GM18502 (cell line): Measurements from ENCODE around the gene ERRFI1.
"Not testable (repeated sequence)": the region's sequence is repeated elsewhere in the genome, so short reads cannot be mapped to it uniquely, and the experiment has no call there.

Experiments used
- ATAC-seq: cut with Tn5 transposase; IDR thresholded peaks from one replicate; pipeline ENCODE4 v1.9.1; 2021; ENCODE audit warnings: mild to moderate bottlenecking; ENCODE audit not compliant: unreplicated experiment, poor library complexity

Gene ERRFI1, protein sequence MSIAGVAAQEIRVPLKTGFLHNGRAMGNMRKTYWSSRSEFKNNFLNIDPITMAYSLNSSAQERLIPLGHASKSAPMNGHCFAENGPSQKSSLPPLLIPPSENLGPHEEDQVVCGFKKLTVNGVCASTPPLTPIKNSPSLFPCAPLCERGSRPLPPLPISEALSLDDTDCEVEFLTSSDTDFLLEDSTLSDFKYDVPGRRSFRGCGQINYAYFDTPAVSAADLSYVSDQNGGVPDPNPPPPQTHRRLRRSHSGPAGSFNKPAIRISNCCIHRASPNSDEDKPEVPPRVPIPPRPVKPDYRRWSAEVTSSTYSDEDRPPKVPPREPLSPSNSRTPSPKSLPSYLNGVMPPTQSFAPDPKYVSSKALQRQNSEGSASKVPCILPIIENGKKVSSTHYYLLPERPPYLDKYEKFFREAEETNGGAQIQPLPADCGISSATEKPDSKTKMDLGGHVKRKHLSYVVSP

DNA sequence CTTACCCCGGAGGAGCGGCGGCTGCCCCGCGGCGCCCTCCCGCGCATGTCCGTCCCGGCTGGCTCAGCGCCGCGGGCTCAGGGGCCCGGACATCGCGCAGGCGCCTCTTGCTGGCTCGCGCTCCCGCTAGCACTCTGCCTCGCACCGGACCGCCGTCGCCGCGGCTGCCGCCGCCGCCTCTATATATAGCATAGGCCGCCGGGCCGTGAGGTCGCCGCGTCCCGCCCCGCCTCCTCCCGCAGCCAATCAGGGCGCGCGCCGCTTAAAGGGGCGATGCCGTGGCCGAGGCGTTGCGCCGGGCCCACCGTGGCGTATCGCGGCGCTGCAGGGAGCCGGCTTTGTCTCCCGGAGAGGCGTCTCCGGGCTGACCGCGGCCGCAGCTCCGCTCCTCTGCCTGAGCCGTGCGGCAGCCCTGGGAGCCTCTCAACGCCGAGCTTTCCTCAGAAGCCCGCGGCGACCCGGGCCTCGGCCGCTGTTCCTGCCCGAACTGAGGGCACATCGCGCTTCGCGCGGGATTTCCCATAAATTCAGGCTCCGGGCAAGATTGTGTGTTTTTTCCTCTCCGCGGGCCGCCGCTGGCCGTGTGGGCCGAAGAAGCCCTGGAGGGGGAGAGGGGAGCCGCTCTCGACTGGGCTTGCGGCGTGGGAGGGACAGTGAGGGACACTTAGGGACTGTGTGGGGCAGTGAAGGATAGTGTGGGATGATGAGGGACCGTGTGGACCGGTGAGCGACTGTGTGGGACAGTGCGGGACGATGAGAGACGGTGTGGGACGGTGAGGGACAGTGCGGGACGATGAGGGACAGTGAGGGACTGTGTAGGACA is at the start of gene ERRFI1:
ERRFI1 (minus strand) TSS at position 157 of the 823 bp plus-strand sequence. CDS start 10,690 bp downstream, outside the sequence.
- ATAC-seq: peak; percentile 88

DNA sequence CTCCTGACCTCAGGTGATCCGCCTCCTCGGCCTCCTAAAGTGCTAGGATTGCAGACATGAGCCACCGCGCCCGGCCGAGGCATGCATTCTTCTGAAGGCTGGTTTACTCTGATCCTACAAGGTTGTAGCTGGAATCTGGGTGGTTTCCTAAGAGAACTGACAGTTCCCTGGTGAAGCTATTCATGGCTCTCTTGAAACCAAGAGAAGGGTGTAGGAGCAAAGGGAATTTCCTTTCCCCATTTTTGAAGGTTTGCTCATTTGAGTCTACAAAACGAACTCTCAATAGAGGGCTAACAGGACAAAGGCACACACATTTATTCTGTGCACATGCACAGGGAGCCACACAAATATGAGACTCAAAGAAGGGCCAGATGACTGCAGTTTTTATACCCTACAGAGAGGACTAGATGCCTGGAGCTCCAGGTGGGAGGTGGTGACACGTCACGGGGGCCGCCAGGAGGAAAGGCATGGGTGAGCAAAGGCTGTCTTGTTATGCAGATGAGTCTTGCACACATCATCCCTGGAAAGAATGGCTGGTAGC is 49.5 kb upstream of the ERRFI1 start:
- no peak for ATAC-seq

DNA sequence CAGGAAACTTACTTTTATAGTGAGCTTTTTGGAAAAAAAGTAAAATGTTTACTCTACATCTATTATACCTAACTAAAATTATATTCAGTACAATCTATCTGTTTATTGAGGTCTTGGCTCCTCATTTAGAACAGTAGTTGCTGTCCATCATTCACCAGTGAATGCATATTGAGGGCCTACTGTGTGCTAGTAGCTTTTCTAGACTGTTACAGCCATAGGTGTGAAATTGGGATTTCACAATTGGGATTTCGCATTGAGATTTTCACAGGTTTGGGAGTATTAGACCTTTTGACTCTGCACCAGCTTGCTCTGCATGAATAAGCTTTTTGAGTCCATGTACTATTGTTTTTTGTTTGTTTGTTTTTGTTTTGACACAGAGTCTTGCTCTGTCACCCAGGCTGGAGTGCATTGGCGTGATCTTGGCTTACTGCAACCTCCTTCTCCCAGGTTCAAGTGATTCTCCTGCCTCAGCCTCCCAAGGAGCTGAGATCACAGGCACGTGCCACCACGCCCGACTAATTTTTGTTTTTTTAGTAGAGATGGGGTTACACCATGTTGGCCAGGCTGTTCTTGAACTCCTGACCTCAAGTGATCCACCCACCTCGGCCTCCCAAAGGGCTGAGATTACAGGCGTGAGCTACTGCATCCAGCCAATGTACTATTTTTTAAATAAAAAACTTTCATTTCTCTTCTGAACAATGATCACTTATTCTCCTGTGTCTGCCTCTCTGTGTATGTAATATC is 47.2 kb upstream of the ERRFI1 start:
- ATAC-seq: no peak

DNA sequence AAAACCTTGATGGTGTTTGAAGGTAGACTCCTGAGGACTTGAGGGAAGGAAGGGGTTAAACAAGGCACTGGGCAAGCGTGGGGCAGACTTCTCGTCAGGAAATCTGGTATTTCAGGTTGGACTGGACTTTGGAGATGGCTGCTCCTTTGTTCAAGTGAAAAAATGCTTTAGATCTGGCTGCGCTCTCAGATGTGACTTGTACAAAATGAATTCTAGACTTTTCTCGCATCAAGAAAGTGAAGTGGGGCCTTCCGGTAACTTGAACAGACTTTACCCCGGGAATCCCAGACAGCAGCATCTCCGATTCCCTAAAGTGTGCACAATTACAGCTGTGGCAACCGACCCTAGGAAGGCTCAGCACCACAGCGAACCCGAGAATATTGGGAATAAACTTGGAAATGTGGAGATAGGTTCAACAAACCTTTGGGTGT is 44.3 kb upstream of the ERRFI1 start:
- no peak for ATAC-seq

DNA sequence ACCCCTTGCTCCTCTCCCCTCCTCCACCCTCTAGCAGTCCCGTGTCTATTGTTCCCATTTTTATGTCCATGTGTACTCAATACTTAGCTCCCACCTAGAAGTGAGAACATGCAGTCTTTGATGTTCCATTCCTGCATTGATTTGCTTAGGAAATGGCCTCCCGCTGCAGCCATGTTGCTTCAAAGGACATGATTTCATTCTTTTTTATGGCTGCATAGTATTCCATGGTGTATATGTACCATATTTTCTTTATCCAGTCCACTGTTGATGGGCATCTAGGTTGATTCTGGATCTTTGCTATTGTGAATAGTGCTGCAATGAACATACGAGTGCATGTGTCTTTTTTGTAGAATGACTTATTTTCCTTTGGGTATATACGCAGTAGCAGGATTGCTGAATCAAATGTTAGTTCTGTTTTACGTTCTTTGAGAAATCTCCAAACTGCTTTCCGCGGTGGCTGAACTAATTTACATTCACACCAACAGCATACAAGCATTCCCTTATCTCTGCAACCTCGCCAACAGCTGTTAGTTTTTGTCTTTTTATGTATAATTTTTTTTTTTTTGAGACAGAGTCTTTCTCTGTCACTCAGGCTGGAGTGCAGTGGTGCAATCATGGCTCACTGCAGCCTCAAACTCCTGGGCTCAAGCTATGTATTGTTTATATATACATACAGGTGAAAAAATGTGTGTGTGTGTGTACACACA is 43.7 kb upstream of the ERRFI1 start:
- ATAC-seq: not testable (repeated sequence)

DNA sequence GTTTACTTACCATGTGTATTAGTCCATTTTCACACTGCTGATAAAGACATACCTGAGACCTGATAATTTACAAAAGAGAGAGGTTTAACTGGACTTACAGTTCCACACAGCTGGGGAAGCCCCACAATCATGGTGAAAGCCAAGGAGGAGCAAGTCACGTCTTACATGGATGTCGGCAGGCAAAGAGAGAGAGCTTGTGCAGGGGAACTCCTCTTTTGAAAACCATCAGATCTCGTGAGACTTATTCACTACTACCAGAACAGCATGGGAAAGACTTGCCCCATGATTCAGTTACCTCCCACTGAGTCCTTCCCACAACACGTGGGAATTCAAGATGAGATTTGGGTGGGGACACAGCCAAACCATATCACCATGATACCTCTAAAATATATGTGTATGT is 39.3 kb upstream of the ERRFI1 start:
- no peak for ATAC-seq

DNA sequence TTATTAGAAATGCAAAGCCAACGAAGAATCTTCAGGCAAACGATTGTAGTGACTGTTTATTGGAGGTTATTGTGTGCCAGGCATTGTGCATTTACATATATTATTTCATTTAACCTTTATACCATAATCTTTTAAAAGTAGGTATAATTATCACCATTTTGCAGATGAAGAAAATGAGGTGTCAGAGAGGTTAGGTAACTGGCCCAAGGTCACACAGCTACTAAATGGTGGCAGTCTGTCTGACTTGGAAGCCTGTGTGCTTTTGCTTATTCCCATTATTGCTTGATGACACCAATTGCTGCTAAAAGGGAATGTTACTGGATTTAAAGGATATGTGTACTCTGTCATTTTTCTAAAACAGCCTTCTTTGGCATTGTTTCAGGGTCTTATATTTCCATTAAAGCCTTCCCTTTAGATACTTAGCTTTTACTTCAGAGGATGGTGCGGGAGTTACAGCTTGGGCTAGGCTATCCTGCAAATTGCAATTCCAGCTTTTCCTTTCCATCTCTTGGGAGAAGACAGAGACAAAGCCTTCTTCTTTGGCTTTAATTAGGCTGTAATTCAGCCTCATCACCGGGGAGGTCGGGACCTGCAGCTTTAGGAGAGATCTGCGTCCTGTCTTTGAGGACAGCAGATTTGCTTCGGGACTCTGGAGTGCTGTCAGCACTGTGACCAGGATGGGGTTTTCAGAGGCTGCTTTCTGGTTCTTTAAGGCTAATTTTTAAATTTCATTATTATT is 37.4 kb upstream of the ERRFI1 start:
- no peak for ATAC-seq

DNA sequence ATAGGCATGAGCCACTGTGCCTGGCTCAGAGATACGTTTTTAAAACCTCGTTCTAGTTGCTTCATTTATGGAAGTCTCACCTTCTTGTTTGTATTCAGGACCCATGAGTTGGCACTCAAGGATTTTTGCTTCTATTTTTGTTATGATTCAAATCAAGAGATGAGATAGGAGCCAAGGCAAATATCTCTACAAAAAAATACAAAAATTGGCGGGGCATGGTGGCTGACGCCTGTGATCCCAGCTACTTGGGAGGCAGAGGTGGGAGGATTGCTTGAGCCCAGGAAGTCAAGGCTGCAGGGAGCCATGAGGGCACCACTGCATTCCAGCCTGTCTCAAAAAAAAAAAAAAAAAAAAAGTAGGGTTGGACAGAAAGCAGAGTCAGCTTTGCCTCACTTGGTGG is 36.8 kb upstream of the ERRFI1 start:
- no peak for ATAC-seq

DNA sequence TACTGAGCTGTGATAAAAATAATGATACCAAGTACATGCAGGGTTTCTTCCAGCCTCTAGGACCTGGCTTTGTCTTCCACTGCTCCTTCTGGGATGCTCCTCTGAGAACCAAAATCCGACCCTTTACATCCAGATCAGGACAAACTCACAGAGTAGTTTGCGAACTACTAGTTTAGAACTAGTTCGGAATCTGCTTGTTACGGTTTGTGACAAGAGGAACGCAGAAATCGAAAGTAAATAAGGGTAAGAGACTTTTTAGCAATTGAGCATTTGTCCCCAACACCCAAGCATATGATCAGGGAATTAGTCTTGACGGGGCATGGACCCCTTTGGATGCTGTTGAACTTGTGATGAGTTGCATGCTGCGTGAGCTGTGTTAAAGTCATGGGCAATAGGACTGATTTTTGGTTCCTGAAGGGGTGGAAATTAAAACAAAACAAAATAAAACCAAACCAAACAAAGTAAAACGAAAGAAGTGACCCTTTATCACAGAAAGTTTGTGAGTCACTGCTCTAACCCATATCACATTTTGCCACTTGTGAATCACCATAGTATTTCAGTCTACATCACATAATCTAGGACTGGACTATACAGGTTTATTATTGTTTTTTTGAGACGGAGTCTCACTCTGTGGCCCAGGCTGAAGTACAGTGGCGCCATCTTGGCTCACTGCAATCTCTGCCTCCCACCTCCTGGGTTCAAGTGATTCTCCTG is 35.7 kb upstream of the ERRFI1 start:
- ATAC-seq: no peak

DNA sequence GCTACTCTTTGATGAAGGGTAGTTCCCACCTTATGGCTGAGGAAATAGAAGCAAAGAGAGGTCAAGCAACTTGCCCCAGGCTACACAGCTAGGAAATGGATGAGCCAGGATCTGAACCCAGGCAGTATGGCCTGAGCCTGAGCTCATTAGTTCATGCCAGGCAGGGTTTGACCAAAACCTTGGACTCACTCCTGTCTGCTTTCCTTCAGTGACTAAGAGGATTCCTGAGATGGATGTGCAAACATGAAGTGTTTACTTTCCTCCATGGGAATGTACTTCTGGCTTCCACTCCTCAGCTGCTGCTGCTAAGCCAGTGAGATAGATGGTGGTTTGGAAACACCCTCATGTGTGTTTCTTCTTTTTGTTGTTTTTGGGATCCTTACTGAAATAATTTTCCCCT is 35.1 kb upstream of the ERRFI1 start:
- no peak for ATAC-seq

DNA sequence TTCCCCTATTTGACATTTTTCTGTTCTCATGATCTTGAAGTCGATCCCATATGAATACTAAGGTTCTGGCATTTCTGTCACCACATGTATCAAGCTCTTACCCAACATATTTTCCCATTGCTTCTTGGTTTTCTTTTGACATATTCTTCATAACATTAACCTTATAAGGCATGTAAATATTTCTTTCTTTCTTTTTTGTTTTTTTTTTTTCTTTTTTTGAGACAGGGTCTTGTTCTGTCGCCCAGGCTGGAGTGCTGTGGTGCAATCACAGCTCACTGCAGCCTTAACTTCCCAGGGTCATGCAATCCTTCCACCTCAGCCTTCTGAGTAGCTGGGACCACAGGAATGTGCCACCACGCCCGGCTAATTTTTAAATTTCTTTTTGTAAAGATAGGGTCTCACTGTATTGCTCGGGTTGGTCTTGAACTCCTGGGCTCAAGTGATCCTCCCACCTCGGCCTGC is 33.1 kb upstream of the ERRFI1 start:
- ATAC-seq: no peak

DNA sequence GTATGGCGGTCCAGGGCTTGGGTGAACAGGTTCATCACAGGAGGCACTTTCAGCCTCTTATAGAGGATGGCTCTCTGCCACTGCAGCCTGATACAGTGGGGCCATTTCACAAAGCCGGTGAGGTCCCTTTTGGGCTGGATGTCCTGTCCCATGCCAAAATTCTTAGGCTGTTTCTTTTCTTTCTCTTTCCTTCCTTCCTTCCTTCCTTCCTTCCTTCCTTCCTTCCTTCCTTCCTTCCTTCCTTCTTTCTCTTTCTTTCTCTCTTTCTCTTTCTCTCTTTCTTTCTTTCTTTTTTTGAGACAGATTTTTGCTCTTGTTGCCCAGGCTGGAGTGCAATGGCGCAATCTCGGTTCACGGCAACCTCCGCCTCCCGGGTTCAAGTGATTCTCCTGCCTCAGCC is 31.7 kb upstream of the ERRFI1 start:
- not testable (repeated sequence) for ATAC-seq

DNA sequence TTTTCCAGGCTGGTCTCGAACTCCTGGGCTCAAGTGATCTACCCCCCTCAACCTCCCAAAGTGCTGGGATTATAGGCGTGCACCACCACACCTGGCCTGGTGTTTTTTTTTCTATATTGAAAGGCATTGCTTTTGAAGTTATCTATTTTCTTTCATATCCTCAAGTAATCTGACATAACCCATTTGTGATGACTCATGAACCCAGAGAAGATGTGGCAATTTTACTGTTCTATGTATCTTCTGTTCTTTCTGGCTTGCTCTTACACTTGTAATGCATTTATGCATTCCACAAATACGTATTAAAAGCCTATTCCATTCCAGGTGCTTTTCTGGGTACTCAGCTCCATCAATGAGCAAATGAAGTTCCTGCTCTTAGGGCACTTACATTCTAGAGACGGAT is 29.9 kb upstream of the ERRFI1 start:
- no peak for ATAC-seq

DNA sequence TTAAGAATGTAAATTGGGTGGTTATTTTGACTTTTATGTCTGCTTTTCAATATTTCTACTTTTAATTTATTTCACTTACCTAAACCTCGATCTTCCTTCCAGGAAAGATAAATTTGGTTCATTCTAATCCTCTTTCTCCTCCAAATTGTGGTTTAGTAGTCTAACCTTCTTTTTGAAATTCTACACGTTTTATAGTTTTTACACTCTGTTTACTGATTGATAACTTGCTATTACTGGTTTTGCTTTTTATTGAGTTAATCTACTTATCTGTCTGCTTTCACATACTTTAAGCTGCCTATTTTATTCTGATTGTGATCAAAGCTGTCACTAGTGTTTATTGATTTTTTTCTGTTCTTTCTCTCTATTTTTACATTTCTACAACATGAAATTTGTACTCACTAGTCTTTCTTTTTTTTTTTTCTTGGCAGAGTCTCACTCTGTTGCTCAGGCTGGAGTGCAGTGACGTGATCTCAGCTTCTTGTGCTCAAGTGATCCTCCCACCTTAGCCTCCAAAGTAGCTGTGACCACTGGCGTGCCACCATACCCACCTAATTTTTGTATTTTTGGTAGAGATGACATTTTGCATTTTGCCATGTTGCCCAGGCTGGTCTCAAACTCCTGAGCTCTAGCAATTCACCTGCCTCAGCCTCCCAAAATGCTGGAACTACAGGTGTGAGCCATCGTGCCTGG is 27.9 kb upstream of the ERRFI1 start:
- no peak for ATAC-seq

DNA sequence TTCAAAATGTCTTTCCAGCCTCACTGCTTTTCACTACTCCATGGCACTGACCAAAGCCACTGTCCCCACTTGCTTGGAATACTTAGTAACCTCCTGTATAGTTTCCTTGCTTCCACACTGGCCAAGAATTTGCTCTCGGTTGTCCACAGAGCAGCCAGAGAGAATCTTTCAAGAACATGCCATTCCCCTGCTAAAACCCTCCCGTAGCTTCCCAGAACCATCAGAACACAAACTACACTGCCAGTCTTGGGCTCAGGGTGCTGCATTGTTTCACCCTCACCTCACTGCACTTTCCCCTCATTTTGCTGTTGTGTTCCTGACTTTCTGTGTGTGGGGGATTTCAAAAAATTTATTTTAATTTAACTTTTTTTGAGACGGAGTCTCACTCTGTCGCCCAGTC is 25.5 kb upstream of the ERRFI1 start:
- ATAC-seq: no peak

DNA sequence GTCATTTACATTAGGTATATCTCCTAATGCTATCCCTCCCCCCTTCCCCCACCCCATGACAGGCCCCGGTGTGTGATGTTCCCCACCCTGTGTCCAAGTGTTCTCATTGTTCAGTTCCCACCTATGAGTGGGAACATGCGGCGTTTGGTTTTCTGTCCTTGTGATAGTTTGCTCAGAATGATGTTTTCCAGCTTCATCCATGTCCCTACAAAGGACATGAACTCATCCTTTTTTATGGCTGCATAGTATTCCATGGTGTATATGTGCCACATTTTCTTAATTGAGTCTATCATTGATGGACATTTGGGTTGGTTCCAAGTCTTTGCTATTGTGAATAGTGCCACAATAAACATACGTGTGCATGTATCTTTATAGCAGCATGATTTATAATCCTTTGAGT is 23.1 kb upstream of the ERRFI1 start:
- not testable (repeated sequence) for ATAC-seq

DNA sequence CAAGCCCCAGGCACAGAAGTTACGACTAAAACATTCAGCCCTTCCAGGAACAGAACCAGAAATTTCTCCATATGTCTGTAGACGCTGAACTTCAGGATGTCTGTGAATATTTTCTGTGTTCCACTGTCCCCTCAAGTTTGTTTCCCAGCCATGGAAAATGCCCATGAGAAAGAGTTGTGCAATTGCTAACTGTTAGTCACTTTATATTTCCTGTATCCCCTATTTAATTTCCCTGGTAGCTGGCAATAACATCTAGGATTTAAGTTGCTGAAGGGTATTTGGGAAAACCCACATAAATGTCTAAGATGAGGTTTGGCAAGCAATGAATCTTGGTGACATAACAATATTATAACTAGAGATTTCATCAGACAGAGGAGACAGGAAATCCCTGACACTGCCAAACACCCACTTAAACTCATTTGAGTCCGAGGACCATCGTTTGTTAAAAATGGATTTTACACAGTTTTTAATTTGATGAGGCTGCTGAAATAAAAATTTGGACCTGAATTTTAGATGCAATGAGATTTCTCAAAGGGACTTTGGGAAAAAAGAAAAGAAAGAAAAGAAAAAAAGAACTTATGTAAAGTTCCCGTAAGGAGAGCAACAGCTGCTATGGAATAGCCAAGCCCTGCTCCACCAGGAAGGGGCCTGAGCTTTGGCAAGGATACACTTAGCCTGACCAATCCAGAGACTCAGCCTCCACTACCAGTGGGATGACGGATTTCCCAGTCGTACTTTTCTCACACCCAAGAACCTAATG is 21.8 kb upstream of the ERRFI1 start:
- ATAC-seq: no peak
